HepG2 (cell line): ENCODE measurements around the gene EFNA3. TPM values are rescaled to one million over a fixed set of nuclear protein-coding genes. Genes with fewer than 3 reads are reported as not detected.

Experiments
- CENPT ChIP-seq: sonication (generic); formaldehyde crosslinking; IDR thresholded peaks from 2 replicates; pipeline ENCODE4 v1.8.0; 2022; ENCODE audit warnings: low read depth, mild to moderate bottlenecking, moderate library complexity, missing genetic modification reagents
- EED ChIP-seq: sonication (generic); formaldehyde crosslinking; IDR thresholded peaks from 2 replicates; pipeline ENCODE4 v1.5.0; 2020; ENCODE audit warnings: mild to moderate bottlenecking, missing genetic modification reagents
- ELF4 ChIP-seq: sonication (generic); formaldehyde crosslinking; IDR thresholded peaks from 2 replicates; pipeline ENCODE4 v1.5.0; 2020; ENCODE audit warnings: missing genetic modification reagents, mild to moderate bottlenecking, moderate library complexity, borderline replicate concordance
- ETV6 ChIP-seq: sonication (generic); formaldehyde crosslinking; conservative IDR thresholded peaks from 2 replicates; pipeline ENCODE4 v1.4.0; 2020; ENCODE audit warnings: missing genetic modification reagents
- HOXA3 ChIP-seq: sonication (generic); formaldehyde crosslinking; IDR thresholded peaks from 2 replicates; pipeline ENCODE4 v1.5.0; 2020; ENCODE audit warnings: missing genetic modification reagents
- KAT8 ChIP-seq: IDR thresholded peaks from 2 replicates; pipeline ENCODE4 v1.6.1; 2016; ENCODE audit warnings: missing genetic modification reagents, missing compliant biosample characterization
- KDM3A ChIP-seq: IDR thresholded peaks from 2 replicates; pipeline ENCODE4 v1.6.1; 2018; ENCODE audit warnings: low read depth, missing compliant biosample characterization
- KLF13 ChIP-seq: sonication (generic); formaldehyde crosslinking; IDR thresholded peaks from 2 replicates; pipeline ENCODE4 v1.4.0; 2020; ENCODE audit warnings: mild to moderate bottlenecking, missing genetic modification reagents
- MIER3 ChIP-seq: IDR thresholded peaks from 2 replicates; pipeline ENCODE4 v1.6.1; 2016; ENCODE audit warnings: missing compliant biosample characterization, borderline replicate concordance
- RORA ChIP-seq: sonication (generic); formaldehyde crosslinking; IDR thresholded peaks from 2 replicates; pipeline ENCODE4 v1.5.0; 2020; ENCODE audit warnings: mild to moderate bottlenecking, missing genetic modification reagents, moderate library complexity
- SMAD3 ChIP-seq: sonication (generic); formaldehyde crosslinking; IDR thresholded peaks from 2 replicates; pipeline ENCODE4 v1.4.0; 2020; ENCODE audit warnings: missing genetic modification reagents
- TOPORS ChIP-seq: sonication (generic); formaldehyde crosslinking; IDR thresholded peaks from 2 replicates; pipeline ENCODE4 v1.8.0; 2023; ENCODE audit warnings: mild to moderate bottlenecking, missing genetic modification reagents
- ZNF281 ChIP-seq: sonication (generic); formaldehyde crosslinking; IDR thresholded peaks from 2 replicates; pipeline ENCODE4 v1.4.0; 2020; ENCODE audit warnings: missing genetic modification reagents, borderline replicate concordance
- ZNF44 ChIP-seq: sonication (generic); formaldehyde crosslinking; IDR thresholded peaks from 2 replicates; pipeline ENCODE4 v1.5.1; 2020; ENCODE audit warnings: mild to moderate bottlenecking, missing genetic modification reagents
- ZNF598 ChIP-seq: sonication (generic); formaldehyde crosslinking; IDR thresholded peaks from 2 replicates; pipeline ENCODE4 v1.5.1; 2020; ENCODE audit warnings: mild to moderate bottlenecking, missing genetic modification reagents, borderline replicate concordance
- ZNF609 ChIP-seq: sonication (generic); formaldehyde crosslinking; IDR thresholded peaks from 2 replicates; pipeline ENCODE4 v1.4.0; 2020; ENCODE audit warnings: mild to moderate bottlenecking, missing genetic modification reagents, borderline replicate concordance
- ZNF737 ChIP-seq: sonication (generic); formaldehyde crosslinking; IDR thresholded peaks from 2 replicates; pipeline ENCODE4 v1.5.0; 2020; ENCODE audit warnings: missing genetic modification reagents, mild to moderate bottlenecking, borderline replicate concordance
- ZNF790 ChIP-seq: sonication (generic); formaldehyde crosslinking; IDR thresholded peaks from 2 replicates; pipeline ENCODE4 v1.8.0; 2022; ENCODE audit warnings: missing genetic modification reagents, mild to moderate bottlenecking, borderline replicate concordance
- ZSCAN25 ChIP-seq: sonication (generic); formaldehyde crosslinking; IDR thresholded peaks from 2 replicates; pipeline ENCODE4 v1.8.0; 2022; ENCODE audit warnings: mild to moderate bottlenecking, missing genetic modification reagents
- polyA plus RNA-seq, 8 experiments: library from polyadenylated mRNA; depleted of rRNA in 3 of 8; stranded (reverse) in 7 of 8; unstranded in 1 of 8; fragments of >200 nt; fragmentation: Illumina TruSeq in 4 of 8; extraction: Trizol in 4 of 8; gene quantifications; 2 replicates each; pipeline versions ENCODE4 v1.2.1 to v1.2.3, GENCODE V29; 2011 to 2016; ENCODE audit warnings: low read depth in 4 of 8, missing spikeins in 1 of 8, mixed read lengths in 1 of 8; ENCODE audit not compliant: insufficient read depth in 1 of 8
- total RNA-seq, 5 experiments: library from RNA; depleted of rRNA; stranded (reverse); fragments of >200 nt; fragmentation: Illumina TruSeq; extraction: Trizol; gene quantifications; 2 replicates each; pipeline ENCODE4 v1.2.3, GENCODE V29; 2016; ENCODE audit warnings: low read depth in 1 of 5
- TF ChIP-seq, protein P1 (sequence below): IDR thresholded peaks from 2 replicates; pipeline ENCODE4 v1.6.1; 2012; ENCODE audit warnings: inconsistent platforms
- TF ChIP-seq, protein P2 (sequence below): sonication (generic); formaldehyde crosslinking; IDR thresholded peaks from 2 replicates; pipeline ENCODE4 v1.5.0; 2020; ENCODE audit warnings: missing genetic modification reagents

EFNA3 gene
- total and polyA plus RNA-seq, 2 of the 13 experiments (the other 11 are each of a cell fraction or from before 2014, with no cell fraction given) = 1.0 to 5.7 TPM

GRCh38 chr1:155091071-155092051, 12.7 kb downstream of the EFNA3 start (continued):
- TF ChIP-seq, protein P1, sequence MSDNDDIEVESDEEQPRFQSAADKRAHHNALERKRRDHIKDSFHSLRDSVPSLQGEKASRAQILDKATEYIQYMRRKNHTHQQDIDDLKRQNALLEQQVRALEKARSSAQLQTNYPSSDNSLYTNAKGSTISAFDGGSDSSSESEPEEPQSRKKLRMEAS = peak; percentile 96
- TF ChIP-seq ZNF737 (CRISPR knock-in tag) (0 out of 2 replicates have a peak, but pooled peaks have one; percentile 34), ETV6 (CRISPR knock-in tag) (no peak), EED (CRISPR knock-in tag) (peak; percentile 46), ZSCAN25 (CRISPR knock-in tag) (peak; percentile 80; the same call in 1 of the 2 replicates), ZNF790 (no peak), SMAD3 (CRISPR knock-in tag) (no peak; the same call in 1 of the 2 replicates), ZNF281 (peak; percentile 56; the same call in 1 of the 2 replicates), ZNF609 (CRISPR knock-in tag) (no peak; the same call in 1 of the 2 replicates), ZNF598 (CRISPR knock-in tag) (no peak), KLF13 (CRISPR knock-in tag) (0 out of 2 replicates have a peak, but pooled peaks have one; percentile 23), ELF4 (CRISPR knock-in tag) (no peak), KAT8 (CRISPR knock-in tag) (peak; percentile 79; the same call in 1 of the 2 replicates), HOXA3 (peak; percentile 79), ZNF44 (CRISPR knock-in tag) (no peak), RORA (CRISPR knock-in tag) (no peak), KDM3A (CRISPR knock-in tag) (peak; percentile 87), MIER3 (peak; percentile 90; the same call in 1 of the 2 replicates), TOPORS (CRISPR knock-in tag) (peak; percentile 13; the same call in 1 of the 2 replicates), CENPT (CRISPR knock-in tag) (no peak)
- TF ChIP-seq, protein P2, sequence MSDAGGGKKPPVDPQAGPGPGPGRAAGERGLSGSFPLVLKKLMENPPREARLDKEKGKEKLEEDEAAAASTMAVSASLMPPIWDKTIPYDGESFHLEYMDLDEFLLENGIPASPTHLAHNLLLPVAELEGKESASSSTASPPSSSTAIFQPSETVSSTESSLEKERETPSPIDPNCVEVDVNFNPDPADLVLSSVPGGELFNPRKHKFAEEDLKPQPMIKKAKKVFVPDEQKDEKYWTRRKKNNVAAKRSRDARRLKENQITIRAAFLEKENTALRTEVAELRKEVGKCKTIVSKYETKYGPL (CRISPR knock-in tag) = no peak
